Measurements from ENCODE around the gene OSBP2.

- no peak for TF ChIP-seq EZH2phosphoT487 (IDR thresholded peaks at IDR 0.05; ENCODE audit: low read depth)
- TF ChIP-seq, protein P1, sequence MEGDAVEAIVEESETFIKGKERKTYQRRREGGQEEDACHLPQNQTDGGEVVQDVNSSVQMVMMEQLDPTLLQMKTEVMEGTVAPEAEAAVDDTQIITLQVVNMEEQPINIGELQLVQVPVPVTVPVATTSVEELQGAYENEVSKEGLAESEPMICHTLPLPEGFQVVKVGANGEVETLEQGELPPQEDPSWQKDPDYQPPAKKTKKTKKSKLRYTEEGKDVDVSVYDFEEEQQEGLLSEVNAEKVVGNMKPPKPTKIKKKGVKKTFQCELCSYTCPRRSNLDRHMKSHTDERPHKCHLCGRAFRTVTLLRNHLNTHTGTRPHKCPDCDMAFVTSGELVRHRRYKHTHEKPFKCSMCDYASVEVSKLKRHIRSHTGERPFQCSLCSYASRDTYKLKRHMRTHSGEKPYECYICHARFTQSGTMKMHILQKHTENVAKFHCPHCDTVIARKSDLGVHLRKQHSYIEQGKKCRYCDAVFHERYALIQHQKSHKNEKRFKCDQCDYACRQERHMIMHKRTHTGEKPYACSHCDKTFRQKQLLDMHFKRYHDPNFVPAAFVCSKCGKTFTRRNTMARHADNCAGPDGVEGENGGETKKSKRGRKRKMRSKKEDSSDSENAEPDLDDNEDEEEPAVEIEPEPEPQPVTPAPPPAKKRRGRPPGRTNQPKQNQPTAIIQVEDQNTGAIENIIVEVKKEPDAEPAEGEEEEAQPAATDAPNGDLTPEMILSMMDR (IDR thresholded peaks at IDR 0.05; ENCODE audit: low read depth, low read length), result no peak
Observed at GRCh38 chr22:30648825-30649224, 45.8 kb upstream of the OSBP2 start.

All from OCI-LY3 (cell line).